GM10266 (cell line): Measurements from ENCODE around the gene RIMS3.

Source experiments
- DNase-seq: peaks from one replicate; pipeline ENCODE4 v3.0.0; 2012; ENCODE audit errors: extremely low spot score
- TF ChIP-seq, protein P1 (sequence below): IDR thresholded peaks from 2 replicates; pipeline ENCODE4 v1.5.1; 2012; ENCODE audit warnings: mild to moderate bottlenecking, low read depth; ENCODE audit not compliant: control insufficient read depth, insufficient read depth; ENCODE audit errors: missing control alignments

The RIMS3 gene

DNA sequence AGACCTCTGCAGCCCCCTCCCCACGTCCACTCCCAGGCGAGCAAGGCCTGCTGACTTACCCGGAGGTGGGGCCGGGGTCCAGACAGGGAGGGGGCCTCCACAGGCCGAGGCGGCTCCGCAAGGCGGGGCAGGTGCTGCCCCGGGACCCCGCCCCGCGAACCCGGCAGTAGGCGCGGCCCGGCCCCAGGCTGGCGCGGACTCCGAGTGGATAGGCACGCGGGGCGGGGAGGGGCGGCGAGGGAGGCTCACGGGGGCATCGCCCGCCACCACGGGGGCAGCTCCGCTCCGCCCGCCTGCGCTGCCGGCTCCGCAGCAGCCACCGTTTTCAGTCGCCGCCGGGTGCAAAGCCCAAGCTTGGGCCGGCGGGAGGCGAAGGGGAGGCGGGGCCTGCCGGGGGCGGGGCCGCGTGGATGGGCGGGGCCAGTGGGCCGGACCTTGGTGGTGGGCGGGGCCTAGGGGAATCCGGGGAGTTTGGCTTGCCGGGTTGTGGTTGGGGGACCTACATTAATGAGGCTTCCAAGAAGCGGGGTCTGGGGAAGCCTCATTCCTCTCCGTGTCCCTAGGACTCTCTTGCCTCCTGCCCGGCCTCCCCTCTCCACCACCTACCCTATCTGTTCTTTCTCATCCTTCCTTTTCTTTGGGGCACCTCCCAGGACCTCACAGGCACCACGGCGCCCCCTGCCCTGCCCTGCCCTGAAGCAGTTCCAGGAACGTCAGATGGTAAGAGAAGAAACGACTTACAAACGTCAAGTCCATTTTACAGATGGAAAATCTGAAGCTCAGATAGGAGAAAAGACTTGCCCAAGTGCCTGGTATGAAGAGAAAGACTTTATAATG is at the start of gene RIMS3:
Gene RIMS3, minus strand, starts transcription at position 348 of the 837 bp plus-strand sequence. CDS start 23,757 bp downstream, outside the sequence.
- TF ChIP-seq, protein P1, sequence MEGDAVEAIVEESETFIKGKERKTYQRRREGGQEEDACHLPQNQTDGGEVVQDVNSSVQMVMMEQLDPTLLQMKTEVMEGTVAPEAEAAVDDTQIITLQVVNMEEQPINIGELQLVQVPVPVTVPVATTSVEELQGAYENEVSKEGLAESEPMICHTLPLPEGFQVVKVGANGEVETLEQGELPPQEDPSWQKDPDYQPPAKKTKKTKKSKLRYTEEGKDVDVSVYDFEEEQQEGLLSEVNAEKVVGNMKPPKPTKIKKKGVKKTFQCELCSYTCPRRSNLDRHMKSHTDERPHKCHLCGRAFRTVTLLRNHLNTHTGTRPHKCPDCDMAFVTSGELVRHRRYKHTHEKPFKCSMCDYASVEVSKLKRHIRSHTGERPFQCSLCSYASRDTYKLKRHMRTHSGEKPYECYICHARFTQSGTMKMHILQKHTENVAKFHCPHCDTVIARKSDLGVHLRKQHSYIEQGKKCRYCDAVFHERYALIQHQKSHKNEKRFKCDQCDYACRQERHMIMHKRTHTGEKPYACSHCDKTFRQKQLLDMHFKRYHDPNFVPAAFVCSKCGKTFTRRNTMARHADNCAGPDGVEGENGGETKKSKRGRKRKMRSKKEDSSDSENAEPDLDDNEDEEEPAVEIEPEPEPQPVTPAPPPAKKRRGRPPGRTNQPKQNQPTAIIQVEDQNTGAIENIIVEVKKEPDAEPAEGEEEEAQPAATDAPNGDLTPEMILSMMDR, result peak; percentile 64
- peak; percentile 98 for DNase-seq

DNA sequence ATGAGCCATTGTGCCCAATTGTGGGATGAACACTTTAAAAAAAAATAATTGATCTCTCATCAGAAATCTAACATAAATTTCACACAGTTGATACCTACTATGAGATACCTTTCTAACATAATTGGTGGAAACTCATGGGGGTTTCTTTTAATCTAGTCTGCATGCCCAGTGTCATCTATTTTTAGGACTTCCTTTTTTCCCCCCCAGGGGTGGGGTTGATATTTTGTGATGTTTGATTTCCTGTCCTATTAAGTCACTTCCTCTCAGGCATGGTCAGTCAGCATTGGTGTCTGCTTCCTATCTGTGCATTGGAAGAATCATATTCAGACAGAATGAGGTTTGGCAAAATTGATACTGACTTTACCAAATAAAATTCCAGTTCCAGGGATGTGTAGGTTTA is 47.5 kb upstream of the RIMS3 start:
- peak; percentile 26 for DNase-seq
- TF ChIP-seq, protein P1, result no peak

DNA sequence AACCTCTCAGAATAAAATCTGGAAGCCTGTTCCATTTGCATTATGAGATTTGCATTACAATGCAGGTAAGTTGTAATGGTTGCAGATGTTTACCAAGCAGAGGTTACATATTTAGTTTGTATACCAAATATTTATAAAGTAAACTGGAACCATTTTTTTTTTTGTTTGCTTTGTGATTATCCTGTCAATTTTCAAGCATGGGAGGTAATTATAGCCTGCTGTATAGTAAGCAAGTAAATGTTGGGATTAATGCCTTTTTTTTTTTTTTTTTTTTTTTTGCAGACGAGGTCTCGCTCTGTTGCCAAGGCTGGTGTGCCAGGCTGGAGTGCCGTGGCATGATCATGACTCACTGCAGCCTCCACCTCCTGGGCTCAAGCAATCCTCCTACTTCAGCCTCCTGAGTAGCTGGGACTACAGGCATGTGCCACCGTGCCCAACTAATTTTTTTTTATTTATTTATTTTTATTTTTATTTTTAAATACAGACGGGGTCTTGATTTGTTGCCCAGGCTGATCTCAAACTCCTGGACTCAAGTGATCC is 47.0 kb upstream of the RIMS3 start:
- TF ChIP-seq, protein P1, result no peak
- DNase-seq, result no peak

DNA sequence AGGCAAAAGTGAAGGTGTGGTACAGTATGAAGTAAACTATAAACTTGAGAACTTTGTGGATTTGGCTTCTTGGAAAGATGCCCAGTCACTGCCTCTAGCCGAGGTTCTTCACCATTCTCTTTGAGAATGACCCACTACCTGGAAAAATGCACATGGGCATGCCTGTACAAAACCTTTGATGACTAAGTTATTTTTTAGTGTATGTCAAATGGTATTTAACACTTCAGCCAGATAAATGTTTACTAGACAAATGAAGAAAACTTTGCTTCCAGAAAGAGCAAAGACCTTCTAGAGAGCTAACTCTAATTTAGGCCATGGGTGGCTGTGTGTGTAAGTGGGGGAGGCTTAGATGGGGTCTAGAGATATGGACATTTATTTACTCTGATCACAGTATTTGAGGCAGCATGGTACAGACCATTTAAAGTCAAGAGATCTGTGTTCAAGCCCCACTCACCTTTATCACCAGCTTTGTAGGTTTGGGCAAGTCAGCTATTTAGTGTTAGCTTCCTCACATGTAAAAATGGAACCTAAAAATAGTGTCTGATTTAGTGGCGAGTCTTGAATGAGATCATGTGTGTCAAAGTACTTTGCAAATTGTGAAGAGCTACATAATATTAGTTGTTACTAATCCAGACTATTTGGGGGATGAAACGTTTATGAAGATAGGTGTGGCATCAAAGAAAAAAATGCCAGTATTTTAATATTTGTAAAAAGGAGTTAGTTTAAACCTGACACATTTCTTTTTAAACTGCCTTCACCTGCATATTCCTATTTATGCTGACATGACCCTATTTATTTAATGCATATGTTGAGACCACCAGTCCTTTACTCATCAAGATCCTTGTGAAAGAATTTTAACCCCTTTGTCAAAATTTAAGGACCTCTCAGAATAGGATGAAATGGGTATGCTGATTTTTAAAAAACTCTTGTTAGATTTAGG is 46.3 kb upstream of the RIMS3 start:
- TF ChIP-seq, protein P1, result no peak
- DNase-seq, result no peak

DNA sequence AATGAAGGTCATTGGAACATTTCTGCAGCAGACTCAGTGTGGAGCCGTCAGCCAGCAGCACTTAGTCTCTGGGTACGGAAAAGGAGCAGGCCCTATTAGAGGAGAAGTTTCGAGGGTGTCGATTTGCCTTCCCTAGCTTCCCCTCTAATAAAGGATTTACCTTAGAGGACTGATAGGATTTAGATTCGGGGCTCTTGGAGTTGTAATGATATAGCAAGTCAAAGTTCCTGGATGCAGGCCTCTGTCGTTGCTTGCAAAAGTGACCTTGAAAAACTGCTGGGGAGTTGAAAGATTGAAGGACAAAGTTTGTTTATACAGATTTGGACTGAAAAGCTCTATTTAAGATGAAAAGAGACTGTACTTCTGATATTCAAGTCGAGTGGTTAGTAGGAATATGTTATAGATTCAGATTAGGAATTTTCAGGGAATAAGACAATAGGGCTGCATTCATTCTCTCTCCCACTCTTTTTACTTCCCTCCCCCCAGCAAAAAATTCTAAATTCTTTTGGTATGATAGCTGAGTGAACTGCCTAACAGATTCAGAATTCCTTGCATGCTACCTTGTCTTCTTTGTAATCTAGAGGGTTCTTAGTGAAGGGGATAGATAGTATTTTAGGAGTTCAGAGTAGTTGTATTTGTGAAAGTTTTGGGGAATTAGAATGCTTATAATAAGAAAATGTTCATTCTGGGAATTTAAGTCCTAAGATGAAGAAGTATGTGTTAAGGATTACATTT is 45.3 kb upstream of the RIMS3 start:
- DNase-seq, result no peak
- TF ChIP-seq, protein P1, result no peak

DNA sequence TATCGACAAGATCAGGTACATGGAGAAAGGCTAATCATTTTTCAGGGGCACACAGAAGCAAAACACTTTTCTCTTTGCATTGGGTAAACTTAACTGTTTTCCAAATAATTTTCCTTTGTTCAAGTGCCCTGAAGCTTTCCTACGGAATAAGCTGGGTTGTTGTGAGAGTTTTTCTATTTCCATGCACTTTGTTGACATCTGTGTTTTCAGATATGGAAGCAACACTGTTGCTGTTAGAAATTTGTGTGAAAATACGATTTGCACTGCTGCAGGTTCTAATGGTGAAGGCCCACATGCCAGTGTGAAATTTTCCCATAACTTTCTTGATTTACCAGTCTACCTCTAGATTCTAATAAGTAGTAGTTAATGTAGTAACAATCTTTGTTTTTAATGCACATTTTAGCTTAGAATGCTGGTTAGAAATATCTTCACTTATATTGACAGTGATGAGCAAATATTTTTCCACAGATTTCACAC is 44.4 kb upstream of the RIMS3 start:
- DNase-seq, result no peak
- TF ChIP-seq, protein P1, result no peak
